CD14-positive monocyte (primary cell): Measurements from ENCODE around the gene THSD7B. TPM values are rescaled to one million over a fixed set of nuclear protein-coding genes. Genes with fewer than 3 reads are reported as not detected.

ENCODE experiments used
- DNase-seq, 3 donors: peaks; one replicate each; pipeline ENCODE4 v3.0.0-alpha.2; 2011 to 2022
- H2AFZ ChIP-seq: 2 replicates; pipeline ENCODE4 v1.6.0; 2012; ENCODE audit warnings: mild to moderate bottlenecking, low read depth, low read length, inconsistent platforms; ENCODE audit not compliant: insufficient read depth, poor library complexity, severe bottlenecking
- H3K27ac ChIP-seq, 2 donors: 1 replicate in 1 of 2; 2 replicates in 1 of 2; pipeline ENCODE4 v1.5.1; 2012 to 2013; ENCODE audit warnings: low read length in 2 of 2, control low read depth in 1 of 2, inconsistent platforms in 1 of 2, low read depth in 1 of 2, mild to moderate bottlenecking in 1 of 2
- H3K27me3 ChIP-seq, 2 donors: one replicate each; pipeline versions ENCODE4 v1.6.0 to v1.6.1; 2011 to 2013; ENCODE audit warnings: low read length in 2 of 2; ENCODE audit not compliant: control insufficient read depth in 2 of 2, insufficient read depth in 2 of 2
- H3K36me3 ChIP-seq, 2 donors: replicated peaks in 1 of 2; 1 replicate in 1 of 2; 2 replicates in 1 of 2; pipeline versions ENCODE4 v1.5.1 to v1.6.1; 2012 to 2013; ENCODE audit warnings: low read length in 2 of 2, control low read depth in 1 of 2, inconsistent platforms in 1 of 2, mild to moderate bottlenecking in 1 of 2; ENCODE audit not compliant: insufficient read depth in 2 of 2, control insufficient read depth in 1 of 2
- H3K4me1 ChIP-seq, 2 donors: 1 replicate in 1 of 2; 2 replicates in 1 of 2; pipeline versions ENCODE4 v1.5.1 to v1.6.1; 2012 to 2013; ENCODE audit warnings: low read length in 2 of 2, control low read depth in 1 of 2, inconsistent platforms in 1 of 2, mild to moderate bottlenecking in 1 of 2, moderate library complexity in 1 of 2; ENCODE audit not compliant: insufficient read depth in 2 of 2, control insufficient read depth in 1 of 2
- H3K4me2 ChIP-seq: replicated peaks from 2 replicates; pipeline ENCODE3; 2012; ENCODE audit warnings: low read length, moderate library complexity, mild to moderate bottlenecking; ENCODE audit not compliant: poor library complexity, severe bottlenecking; ENCODE audit errors: extremely low read depth
- H3K4me3 ChIP-seq, 3 experiments: fragments of 200-600 bp in 1 of 3; sonication (generic) in 1 of 3; replicated peaks in 1 of 3; 1 replicate in 2 of 3; 2 replicates in 1 of 3; pipeline ENCODE4 v1.5.1; 2011 to 2013; ENCODE audit warnings: low read length in 3 of 3, mild to moderate bottlenecking in 3 of 3, control low read depth in 2 of 3, low read depth in 2 of 3, inconsistent platforms in 1 of 3, moderate library complexity in 1 of 3
- H3K79me2 ChIP-seq: 2 replicates; pipeline ENCODE4 v1.6.0; 2012; ENCODE audit warnings: mild to moderate bottlenecking, control low read depth, inconsistent platforms, low read length, moderate library complexity; ENCODE audit not compliant: insufficient read depth
- H3K9ac ChIP-seq: 2 replicates; pipeline ENCODE4 v1.6.0; 2017; ENCODE audit warnings: low read length, mild to moderate bottlenecking; ENCODE audit not compliant: insufficient read depth, poor library complexity, severe bottlenecking
- H3K9me3 ChIP-seq, 2 donors: replicated peaks in 1 of 2; 1 replicate in 1 of 2; 2 replicates in 1 of 2; pipeline versions ENCODE4 v1.5.1 to v1.6.1; 2012 to 2013; ENCODE audit warnings: low read length in 2 of 2, control low read depth in 1 of 2; ENCODE audit not compliant: control insufficient read depth in 1 of 2, insufficient read depth in 1 of 2
- H4K20me1 ChIP-seq: 2 replicates; pipeline ENCODE4 v1.6.0; 2012; ENCODE audit warnings: mild to moderate bottlenecking, low read length, control low read depth, moderate library complexity; ENCODE audit not compliant: insufficient read depth
- H3K27ac Mint-ChIP-seq, 7 donors: one replicate each; pipeline ENCODE4 v1.8.0; 2020; ENCODE audit warnings: mild to moderate bottlenecking in 7 of 7, mixed read lengths in 7 of 7, moderate library complexity in 6 of 7, inconsistent platforms in 2 of 7
- H3K27me3 Mint-ChIP-seq, 3 donors: one replicate each; pipeline ENCODE4 v1.8.0; 2021 to 2022; ENCODE audit warnings: low read depth in 3 of 3, mild to moderate bottlenecking in 3 of 3, mixed read lengths in 3 of 3, moderate library complexity in 3 of 3, inconsistent platforms in 1 of 3
- H3K36me3 Mint-ChIP-seq, 2 donors: one replicate each; pipeline ENCODE4 v1.8.0; 2020; ENCODE audit warnings: mixed read lengths in 2 of 2, inconsistent platforms in 1 of 2, mild to moderate bottlenecking in 1 of 2
- H3K4me1 Mint-ChIP-seq: one replicate; pipeline ENCODE4 v1.8.0; 2020; ENCODE audit warnings: mild to moderate bottlenecking, mixed read lengths
- H3K4me3 Mint-ChIP-seq, 2 donors: one replicate each; pipeline ENCODE4 v1.8.0; 2020; ENCODE audit warnings: mild to moderate bottlenecking in 2 of 2, mixed read lengths in 2 of 2, moderate library complexity in 1 of 2
- H3K9me3 Mint-ChIP-seq, 7 donors: one replicate each; pipeline ENCODE4 v1.8.0; 2020 to 2022; ENCODE audit warnings: mixed read lengths in 7 of 7, mild to moderate bottlenecking in 6 of 7, moderate library complexity in 6 of 7, inconsistent platforms in 2 of 7
- WGBS: methylation state at CpG from one replicate; pipeline ENCODE4 v1.1.5; 2013; ENCODE audit warnings: missing lambda C conversion rate; ENCODE audit not compliant: insufficient coverage; 5-methylcytosine and 5-hydroxymethylcytosine counted together
- intact Hi-C, 2 donors: fragments of 100-400 bp; cut with micrococcal nuclease; formaldehyde crosslinking; loops; one replicate each; pipeline versions ENCODE4 v1.15.0 to v1.15.1; 2023
- polyA plus RNA-seq, 3 donors: library from polyadenylated mRNA; depleted of rRNA in 1 of 3; unstranded in 2 of 3; stranded (reverse) in 1 of 3; fragments of 300-500 nt in 2 of 3; fragments of >200 nt in 1 of 3; fragmentation: Illumina TruSeq in 2 of 3; gene quantifications; 1 replicate in 2 of 3; 2 replicates in 1 of 3; pipeline ENCODE4 v1.2.3, GENCODE V29; 2012 to 2021
- TF ChIP-seq, protein P1 (sequence below): fragments of 200-600 bp; IDR thresholded peaks from one replicate; pipeline ENCODE4 v1.8.0; 2022; ENCODE audit warnings: antibody characterized with exemption, mild to moderate bottlenecking

The THSD7B gene
- polyA plus RNA-seq, 3 donors = not detected

DNA sequence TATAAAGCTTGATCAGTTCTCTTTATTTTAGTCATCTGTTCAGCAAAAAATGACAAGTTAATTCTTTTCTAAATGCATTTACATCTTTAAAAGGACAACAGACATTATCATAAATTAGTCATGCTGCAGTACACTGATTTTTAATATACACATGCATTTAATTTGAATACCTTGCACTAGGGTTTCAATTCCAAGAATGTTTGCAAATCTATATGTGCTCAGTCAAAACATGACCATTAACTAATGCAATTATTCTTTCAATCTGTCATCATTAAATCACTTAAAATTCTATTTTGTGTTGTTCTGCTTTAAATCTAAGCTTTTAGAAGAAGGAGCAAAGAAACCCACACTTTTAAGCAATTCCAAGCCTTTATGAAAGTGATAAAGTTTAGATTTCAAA lies 342.6 kb downstream of the THSD7B start:
- Histone ChIP-seq H3K79me2 (no peaks in the 10 kb centered on the region), H4K20me1 (no peaks in the 10 kb centered on the region), H3K4me3 (no peak overlapping the region), H3K4me1 (no peaks in the 10 kb centered on the region), H3K27ac (no peak overlapping the region), H2AFZ (no peak overlapping the region), H3K9ac (no peak overlapping the region), H3K36me3 (no peaks in the 10 kb centered on the region), H3K4me2 (no peak overlapping the region), H3K9me3 (peaks cover 0 to 3% of the 10 kb centered on the region in 2 donors), H3K27me3 (no peaks in the 10 kb centered on the region)
- H3K27ac Mint-ChIP-seq = no peak overlapping the region
- DNase-seq = no peak
- H3K36me3 Mint-ChIP-seq = no peaks in the 10 kb centered on the region
- no peaks in the 10 kb centered on the region for H3K4me1 Mint-ChIP-seq
- intact Hi-C loops = no loop called here
- H3K9me3 Mint-ChIP-seq = peaks cover 3 to 11% (median 5%) of the 10 kb centered on the region in 7 donors
- no peak overlapping the region for H3K4me3 Mint-ChIP-seq
- H3K27me3 Mint-ChIP-seq = no peaks in the 10 kb centered on the region
- TF ChIP-seq, protein P1, sequence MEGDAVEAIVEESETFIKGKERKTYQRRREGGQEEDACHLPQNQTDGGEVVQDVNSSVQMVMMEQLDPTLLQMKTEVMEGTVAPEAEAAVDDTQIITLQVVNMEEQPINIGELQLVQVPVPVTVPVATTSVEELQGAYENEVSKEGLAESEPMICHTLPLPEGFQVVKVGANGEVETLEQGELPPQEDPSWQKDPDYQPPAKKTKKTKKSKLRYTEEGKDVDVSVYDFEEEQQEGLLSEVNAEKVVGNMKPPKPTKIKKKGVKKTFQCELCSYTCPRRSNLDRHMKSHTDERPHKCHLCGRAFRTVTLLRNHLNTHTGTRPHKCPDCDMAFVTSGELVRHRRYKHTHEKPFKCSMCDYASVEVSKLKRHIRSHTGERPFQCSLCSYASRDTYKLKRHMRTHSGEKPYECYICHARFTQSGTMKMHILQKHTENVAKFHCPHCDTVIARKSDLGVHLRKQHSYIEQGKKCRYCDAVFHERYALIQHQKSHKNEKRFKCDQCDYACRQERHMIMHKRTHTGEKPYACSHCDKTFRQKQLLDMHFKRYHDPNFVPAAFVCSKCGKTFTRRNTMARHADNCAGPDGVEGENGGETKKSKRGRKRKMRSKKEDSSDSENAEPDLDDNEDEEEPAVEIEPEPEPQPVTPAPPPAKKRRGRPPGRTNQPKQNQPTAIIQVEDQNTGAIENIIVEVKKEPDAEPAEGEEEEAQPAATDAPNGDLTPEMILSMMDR = no peak

DNA sequence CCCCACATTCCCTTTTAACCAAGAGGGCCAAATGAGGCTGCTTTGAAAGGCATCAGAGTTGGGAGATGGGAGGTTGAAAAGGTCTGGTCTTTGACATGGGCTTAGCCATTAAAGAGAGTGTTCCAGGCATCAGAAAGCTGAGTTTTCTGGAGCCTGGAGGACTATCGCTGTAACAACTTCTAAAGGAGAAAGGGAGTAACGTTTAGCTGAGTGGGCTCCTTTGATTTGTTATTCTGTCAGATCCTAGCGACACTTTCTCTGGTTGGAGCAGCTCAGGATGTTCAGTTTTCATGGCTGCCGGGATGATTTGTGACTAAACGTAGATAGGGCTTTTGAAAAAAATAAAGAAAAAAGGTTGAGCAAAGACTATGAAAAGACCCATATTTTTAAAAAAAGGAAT lies 346.6 kb downstream of the THSD7B start:
- Histone ChIP-seq H3K4me1 (no peaks in the 10 kb centered on the region), H3K36me3 (no peaks in the 10 kb centered on the region), H3K9ac (no peak overlapping the region), H3K4me3 (no peak overlapping the region), H3K27me3 (no peaks in the 10 kb centered on the region), H3K27ac (no peak overlapping the region), H3K4me2 (no peak overlapping the region), H3K9me3 (peaks cover 0 to 3% of the 10 kb centered on the region in 2 donors), H4K20me1 (no peaks in the 10 kb centered on the region), H3K79me2 (no peaks in the 10 kb centered on the region), H2AFZ (no peak overlapping the region)
- no peak for DNase-seq
- TF ChIP-seq, protein P1 = no peak
- no peaks in the 10 kb centered on the region for H3K4me1 Mint-ChIP-seq
- intact Hi-C loops = no loop called here
- no peak overlapping the region for H3K27ac Mint-ChIP-seq
- H3K36me3 Mint-ChIP-seq = no peaks in the 10 kb centered on the region
- H3K4me3 Mint-ChIP-seq = no peak overlapping the region
- WGBS = 71% methylated on average over 3 of the region's 5 CpGs
- peaks cover 0 to 3% (median 0%) of the 10 kb centered on the region in 3 donors for H3K27me3 Mint-ChIP-seq
- peaks cover 0 to 8% (median 2%) of the 10 kb centered on the region in 7 donors for H3K9me3 Mint-ChIP-seq
